ENCODE data around the gene POLR2M.

The POLR2M gene

GRCh38 chr15:57683481-57683880 is 23.0 kb upstream of the POLR2M start:
- Mint-ChIP-seq H3K36me3 (no peaks in the 10 kb centered on the region), H3K4me1 (peaks cover 6% of the 10 kb centered on the region), H3K9me3 (no peaks in the 10 kb centered on the region), H3K27ac (no peak overlapping the region), H3K4me3 (no peak overlapping the region)
- DNase-seq (ENCODE audit: low spot score in 2 of 2) (no peak), ATAC-seq (no peak)

- Mint-ChIP-seq H3K4me1 (peaks cover 6% of the 10 kb centered on the region), H3K36me3 (no peaks in the 10 kb centered on the region), H3K9me3 (no peaks in the 10 kb centered on the region), H3K4me3 (no peak overlapping the region), H3K27ac (no peak overlapping the region)
- no peak for DNase-seq (ENCODE audit: low spot score in 2 of 2)
- ATAC-seq = no peak
Measured at GRCh38 chr15:57684491-57685151, 21.9 kb upstream of the POLR2M start.

- no peak for DNase-seq (ENCODE audit: low spot score in 2 of 2)
- no peak overlapping the region for H3K4me3 Mint-ChIP-seq
- no peak for ATAC-seq
- no peak overlapping the region for H3K27ac Mint-ChIP-seq
- no peaks in the 10 kb centered on the region for H3K4me1 Mint-ChIP-seq
- no peaks in the 10 kb centered on the region for H3K36me3 Mint-ChIP-seq
- no peaks in the 10 kb centered on the region for H3K9me3 Mint-ChIP-seq
Measured at GRCh38 chr15:57685306-57686095, 21.0 kb upstream of the POLR2M start.

GRCh38 chr15:57686657-57687056 is 19.9 kb upstream of the POLR2M start:
- H3K4me1 Mint-ChIP-seq = no peaks in the 10 kb centered on the region
- ATAC-seq (no peak), DNase-seq (ENCODE audit: low spot score in 2 of 2) (no peak)
- H3K27ac Mint-ChIP-seq = no peak overlapping the region
- no peaks in the 10 kb centered on the region for H3K9me3 Mint-ChIP-seq
- no peaks in the 10 kb centered on the region for H3K36me3 Mint-ChIP-seq
- H3K4me3 Mint-ChIP-seq = no peak overlapping the region

GRCh38 chr15:57690341-57690966 is 16.1 kb upstream of the POLR2M start:
- ATAC-seq = no peak

GRCh38 chr15:57691082-57691481 is 15.4 kb upstream of the POLR2M start:
- no peak for DNase-seq (ENCODE audit: low spot score in 2 of 2)
- no peaks in the 10 kb centered on the region for H3K9me3 Mint-ChIP-seq
- H3K4me3 Mint-ChIP-seq = no peak overlapping the region
- ATAC-seq = no peak
- no peaks in the 10 kb centered on the region for H3K4me1 Mint-ChIP-seq
- no peak overlapping the region for H3K27ac Mint-ChIP-seq
- no peaks in the 10 kb centered on the region for H3K36me3 Mint-ChIP-seq

More at GRCh38 chr15:57690341-57690966, 16.1 kb upstream of the POLR2M start:
- H3K36me3 Mint-ChIP-seq = no peaks in the 10 kb centered on the region
- DNase-seq (ENCODE audit: low spot score in 2 of 2) = no peak
- H3K27ac Mint-ChIP-seq = no peak overlapping the region
- no peaks in the 10 kb centered on the region for H3K9me3 Mint-ChIP-seq
- no peak overlapping the region for H3K4me3 Mint-ChIP-seq
- no peaks in the 10 kb centered on the region for H3K4me1 Mint-ChIP-seq

- no peak for ATAC-seq
- no peak for DNase-seq (ENCODE audit: low spot score in 2 of 2)
- Mint-ChIP-seq H3K27ac (no peak overlapping the region), H3K9me3 (no peaks in the 10 kb centered on the region), H3K4me3 (no peak overlapping the region), H3K4me1 (no peaks in the 10 kb centered on the region), H3K36me3 (no peaks in the 10 kb centered on the region)
Measured at GRCh38 chr15:57692709-57693108, 13.8 kb upstream of the POLR2M start.

GRCh38 chr15:57694279-57694678 is 12.2 kb upstream of the POLR2M start:
- no peak for ATAC-seq
- Mint-ChIP-seq H3K4me3 (no peak overlapping the region), H3K36me3 (no peaks in the 10 kb centered on the region)

GRCh38 chr15:57696146-57696545 is 10.4 kb upstream of the POLR2M start:
- Mint-ChIP-seq H3K4me3 (no peak overlapping the region), H3K27ac (no peak overlapping the region), H3K36me3 (no peaks in the 10 kb centered on the region), H3K4me1 (no peaks in the 10 kb centered on the region), H3K9me3 (no peaks in the 10 kb centered on the region)
- DNase-seq (ENCODE audit: low spot score in 2 of 2) (no peak), ATAC-seq (no peak)

More at GRCh38 chr15:57694279-57694678, 12.2 kb upstream of the POLR2M start:
- Mint-ChIP-seq H3K4me1 (no peaks in the 10 kb centered on the region), H3K27ac (no peak overlapping the region), H3K9me3 (no peaks in the 10 kb centered on the region)
- DNase-seq (ENCODE audit: low spot score in 2 of 2) = no peak

- ATAC-seq (no peak), DNase-seq (ENCODE audit: low spot score in 2 of 2) (no peak)
- no peaks in the 10 kb centered on the region for H3K36me3 Mint-ChIP-seq
- H3K27ac Mint-ChIP-seq = no peak overlapping the region
- no peak overlapping the region for H3K4me3 Mint-ChIP-seq
- no peaks in the 10 kb centered on the region for H3K9me3 Mint-ChIP-seq
- no peaks in the 10 kb centered on the region for H3K4me1 Mint-ChIP-seq
Measured at GRCh38 chr15:57697588-57697987, 8.9 kb upstream of the POLR2M start.

- H3K27ac Mint-ChIP-seq = no peak overlapping the region
- no peaks in the 10 kb centered on the region for H3K9me3 Mint-ChIP-seq
- no peak overlapping the region for H3K4me3 Mint-ChIP-seq
- H3K36me3 Mint-ChIP-seq = no peaks in the 10 kb centered on the region
- H3K4me1 Mint-ChIP-seq = no peaks in the 10 kb centered on the region
- DNase-seq (ENCODE audit: low spot score in 2 of 2) (no peak), ATAC-seq (no peak)
Measured at GRCh38 chr15:57698243-57698642, 8.3 kb upstream of the POLR2M start.

- H3K4me3 Mint-ChIP-seq = no peak overlapping the region
- no peaks in the 10 kb centered on the region for H3K36me3 Mint-ChIP-seq
- no peaks in the 10 kb centered on the region for H3K4me1 Mint-ChIP-seq
- H3K9me3 Mint-ChIP-seq = no peaks in the 10 kb centered on the region
- ATAC-seq (no peak), DNase-seq (ENCODE audit: low spot score in 2 of 2) (no peak)
- no peak overlapping the region for H3K27ac Mint-ChIP-seq
Measured at GRCh38 chr15:57698991-57699390, 7.5 kb upstream of the POLR2M start.

- no peaks in the 10 kb centered on the region for H3K9me3 Mint-ChIP-seq
- ATAC-seq (no peak), DNase-seq (ENCODE audit: low spot score in 2 of 2) (no peak)
- H3K36me3 Mint-ChIP-seq = peaks cover 12% of the 10 kb centered on the region
- peaks cover 14% of the 10 kb centered on the region for H3K4me1 Mint-ChIP-seq
- no peak overlapping the region for H3K27ac Mint-ChIP-seq
- no peak overlapping the region for H3K4me3 Mint-ChIP-seq
Measured at GRCh38 chr15:57703387-57703786, 3.1 kb upstream of the POLR2M start.

- peaks cover 17% of the 10 kb centered on the region for H3K4me1 Mint-ChIP-seq
- no peak overlapping the region for H3K27ac Mint-ChIP-seq
Measured at GRCh38 chr15:57704441-57704840, 2.1 kb upstream of the POLR2M start.

GRCh38 chr15:57705746-57706404 is 639 bp upstream of the POLR2M start:
- Mint-ChIP-seq H3K9me3 (no peaks in the 10 kb centered on the region), H3K36me3 (peaks cover 37% of the 10 kb centered on the region), H3K4me1 (peaks cover 28% of the 10 kb centered on the region), H3K27ac (peak overlapping the region; percentile 86), H3K4me3 (peak overlapping the region; percentile 75)
- DNase-seq (ENCODE audit: low spot score in 2 of 2) (no peak), ATAC-seq (no peak)

More at GRCh38 chr15:57704441-57704840, 2.1 kb upstream of the POLR2M start:
- H3K4me3 Mint-ChIP-seq = no peak overlapping the region
- H3K36me3 Mint-ChIP-seq = peaks cover 23% of the 10 kb centered on the region
- H3K9me3 Mint-ChIP-seq = no peaks in the 10 kb centered on the region
- no peak for ATAC-seq
- DNase-seq (ENCODE audit: low spot score in 2 of 2) = no peak

All from stimulated activated effector memory CD8-positive, alpha-beta T cell treated with anti-CD3 and anti-CD28 coated beads, Interleukin-12 subunit alpha, Interleukin-12 subunit beta, amount 100 ng/mL, for 72 hours (primary cell).